GM21515 (cell line): ENCODE measurements around the gene OR51M1.

Experiments
- ATAC-seq: cut with Tn5 transposase; IDR thresholded peaks from one replicate; pipeline ENCODE4 v1.9.1; 2021; ENCODE audit not compliant: unreplicated experiment

OR51M1 gene

GRCh38 chr11:5384335-5384734 lies 723 bp downstream of the OR51M1 start:
- no peak for ATAC-seq

GRCh38 chr11:5390210-5390609 lies 6.6 kb downstream of the OR51M1 start:
- no peak for ATAC-seq

GRCh38 chr11:5394091-5394490 lies 10.5 kb downstream of the OR51M1 start:
- no peak for ATAC-seq

GRCh38 chr11:5398936-5399335 lies 15.3 kb downstream of the OR51M1 start:
- ATAC-seq, result no peak

GRCh38 chr11:5405173-5405572 lies 21.6 kb downstream of the OR51M1 start:
- no peak for ATAC-seq

GRCh38 chr11:5420993-5421392 lies 37.4 kb downstream of the OR51M1 start:
- no peak for ATAC-seq

GRCh38 chr11:5421811-5422210 lies 38.2 kb downstream of the OR51M1 start, which contains the start of gene OR51Q1:
Gene OR51Q1 (plus strand): TSS chr11:5422111. CDS start chr11:5422201, 90 bp downstream.
- no peak for ATAC-seq

- ATAC-seq, result no peak
These were observed 39.5 kb downstream of the OR51M1 start for GRCh38 chr11:5423131-5423530.

- ATAC-seq, result no peak
These were observed 57.8 kb downstream of the OR51M1 start, which contains the start of gene OR51I1 for GRCh38 chr11:5441414-5441813. Gene OR51I1 (minus strand): TSS chr11:5441514. CDS start chr11:5441514, 0 bp downstream.
